Breast epithelium (tissue), 4 donors: ENCODE data around the gene GABRP. TPM values are rescaled to one million over a fixed set of nuclear protein-coding genes. Genes with fewer than 3 reads are reported as not detected.
"Not testable (repeated sequence)": the region's sequence is repeated elsewhere in the genome, so short reads cannot be mapped to it uniquely, and the experiment has no call there.

ENCODE experiments used
- DNase-seq, 2 donors: peaks; one replicate each; pipeline ENCODE4 v3.0.0-alpha.2; 2019; ENCODE audit warnings: low spot score in 2 of 2
- H3K27ac ChIP-seq, 2 donors: fragments of 200-600 bp; sonication (generic) in 1 of 2; one replicate each; pipeline ENCODE4 v1.5.1; 2016 to 2019; ENCODE audit warnings: mild to moderate bottlenecking in 1 of 2
- H3K27me3 ChIP-seq, 2 donors: fragments of 200-600 bp; sonication (generic) in 1 of 2; one replicate each; pipeline versions ENCODE4 v1.5.1 to v1.6.0; 2017 to 2019; ENCODE audit warnings: control low read depth in 1 of 2, mild to moderate bottlenecking in 1 of 2
- H3K36me3 ChIP-seq: fragments of 200-600 bp; one replicate; pipeline ENCODE4 v1.5.1; 2019
- H3K4me1 ChIP-seq, 2 donors: fragments of 200-600 bp; sonication (generic); one replicate each; pipeline ENCODE4 v1.5.1; 2016 to 2019; ENCODE audit warnings: control low read depth in 1 of 2
- H3K4me3 ChIP-seq, 3 donors: fragments of 200-600 bp; sonication (generic); 1 replicate in 2 of 3; 2 replicates in 1 of 3; pipeline ENCODE4 v1.5.1; 2016 to 2019; ENCODE audit warnings: mild to moderate bottlenecking in 3 of 3, moderate library complexity in 2 of 3
- H3K9me3 ChIP-seq, 2 donors: fragments of 200-600 bp; sonication (generic) in 1 of 2; one replicate each; pipeline ENCODE4 v1.5.1; 2016 to 2019; ENCODE audit warnings: control low read depth in 1 of 2
- POLR2A ChIP-seq: fragments of 450-650 bp; IDR thresholded peaks from one replicate; pipeline ENCODE4 v1.6.1; 2016; ENCODE audit warnings: antibody characterized with exemption, mild to moderate bottlenecking, moderate library complexity
- POLR2AphosphoS5 ChIP-seq, 3 donors: sonication (generic); formaldehyde crosslinking; IDR thresholded peaks; one replicate each; pipeline ENCODE4 v1.6.1; 2017; ENCODE audit warnings: antibody characterized with exemption in 3 of 3
- intact Hi-C: fragments of 100-400 bp; cut with DNase I; formaldehyde crosslinking; loops from one replicate; pipeline ENCODE4 v1.15.1; 2023; ENCODE audit warnings: low total_unique reads
- total RNA-seq, 3 donors: library from RNA; depleted of rRNA; stranded (reverse); fragments of >200 nt; gene quantifications; one replicate each; pipeline ENCODE4 v1.1.0, GENCODE V29; 2016
- TF ChIP-seq, protein P1 (sequence below), 3 donors: fragments of 450-650 bp; IDR thresholded peaks; one replicate each; pipeline ENCODE4 v1.5.1; 2016 to 2017; ENCODE audit warnings: antibody characterized with exemption in 3 of 3, mild to moderate bottlenecking in 3 of 3, moderate library complexity in 3 of 3

GABRP gene
- total RNA-seq, 3 donors from 2014 or later = 0.32 to 241 (median 52.4) TPM

DNA sequence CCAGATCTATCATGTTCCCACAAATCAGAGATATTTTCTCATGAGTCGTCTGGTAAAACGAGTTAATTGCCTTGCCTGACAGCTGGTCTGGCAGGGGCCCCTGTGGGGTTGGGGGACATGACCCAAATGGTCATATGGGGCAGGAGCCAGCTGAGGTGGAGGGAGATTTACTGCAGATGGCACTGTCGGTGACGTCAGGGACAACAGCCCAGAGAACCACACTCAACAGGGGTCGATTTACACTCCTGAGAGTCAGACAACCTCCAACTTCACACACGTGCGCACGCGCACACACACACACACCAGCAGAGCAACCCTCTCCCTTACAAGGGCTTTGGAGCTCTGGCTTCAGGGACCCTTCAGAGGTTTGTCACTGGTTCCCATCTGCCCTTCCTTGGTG lies 23.4 kb upstream of the GABRP start:
- DNase-seq = no peak
- TF ChIP-seq POLR2AphosphoS5 (IDR thresholded peaks at IDR 0.05) (no peak), POLR2A (no peak)
- TF ChIP-seq, protein P1, sequence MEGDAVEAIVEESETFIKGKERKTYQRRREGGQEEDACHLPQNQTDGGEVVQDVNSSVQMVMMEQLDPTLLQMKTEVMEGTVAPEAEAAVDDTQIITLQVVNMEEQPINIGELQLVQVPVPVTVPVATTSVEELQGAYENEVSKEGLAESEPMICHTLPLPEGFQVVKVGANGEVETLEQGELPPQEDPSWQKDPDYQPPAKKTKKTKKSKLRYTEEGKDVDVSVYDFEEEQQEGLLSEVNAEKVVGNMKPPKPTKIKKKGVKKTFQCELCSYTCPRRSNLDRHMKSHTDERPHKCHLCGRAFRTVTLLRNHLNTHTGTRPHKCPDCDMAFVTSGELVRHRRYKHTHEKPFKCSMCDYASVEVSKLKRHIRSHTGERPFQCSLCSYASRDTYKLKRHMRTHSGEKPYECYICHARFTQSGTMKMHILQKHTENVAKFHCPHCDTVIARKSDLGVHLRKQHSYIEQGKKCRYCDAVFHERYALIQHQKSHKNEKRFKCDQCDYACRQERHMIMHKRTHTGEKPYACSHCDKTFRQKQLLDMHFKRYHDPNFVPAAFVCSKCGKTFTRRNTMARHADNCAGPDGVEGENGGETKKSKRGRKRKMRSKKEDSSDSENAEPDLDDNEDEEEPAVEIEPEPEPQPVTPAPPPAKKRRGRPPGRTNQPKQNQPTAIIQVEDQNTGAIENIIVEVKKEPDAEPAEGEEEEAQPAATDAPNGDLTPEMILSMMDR (IDR thresholded peaks at IDR 0.05) = no peak
- intact Hi-C loops = no loop called here
- Histone ChIP-seq H3K27me3 (no peaks in the 10 kb centered on the region), H3K4me1 (peaks cover 0 to 5% of the 10 kb centered on the region in 2 donors), H3K36me3 (no peaks in the 10 kb centered on the region), H3K9me3 (no peaks in the 10 kb centered on the region), H3K27ac (no peak overlapping the region), H3K4me3 (no peak overlapping the region)

DNA sequence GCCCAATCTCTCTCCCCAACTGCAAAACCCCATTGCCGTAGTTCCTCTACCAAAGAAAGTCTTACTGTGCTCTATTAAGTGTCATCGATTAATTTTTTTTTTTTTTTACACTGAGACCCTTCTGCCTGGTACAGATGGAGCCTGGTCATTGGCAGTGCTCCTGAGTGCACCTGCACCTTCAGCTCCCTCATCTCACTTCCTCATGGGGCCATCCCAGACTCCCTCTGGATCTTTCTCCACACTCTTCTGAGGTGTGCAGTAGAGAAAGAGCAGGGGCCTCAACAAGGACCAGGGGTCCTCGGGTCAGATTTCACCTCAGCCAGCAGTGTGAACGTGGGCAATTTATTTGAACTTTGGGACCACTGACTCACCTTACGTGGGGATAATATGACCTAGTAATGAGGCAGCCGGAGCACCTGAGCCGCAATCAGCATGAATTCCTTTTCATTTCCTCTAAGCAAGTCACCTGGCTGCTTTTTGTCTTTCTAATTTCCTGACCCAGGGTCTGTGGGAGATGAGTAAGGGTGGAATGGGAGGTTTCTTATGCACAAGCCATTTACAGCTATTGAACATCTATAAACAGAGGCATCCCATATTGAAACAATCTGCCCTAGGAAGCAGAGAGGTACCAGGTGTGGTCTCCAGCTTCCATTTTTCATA lies 22.3 kb upstream of the GABRP start:
- TF ChIP-seq, protein P1 (IDR thresholded peaks at IDR 0.05) = no peak
- TF ChIP-seq POLR2AphosphoS5 (IDR thresholded peaks at IDR 0.05) (no peak), POLR2A (no peak)

DNA sequence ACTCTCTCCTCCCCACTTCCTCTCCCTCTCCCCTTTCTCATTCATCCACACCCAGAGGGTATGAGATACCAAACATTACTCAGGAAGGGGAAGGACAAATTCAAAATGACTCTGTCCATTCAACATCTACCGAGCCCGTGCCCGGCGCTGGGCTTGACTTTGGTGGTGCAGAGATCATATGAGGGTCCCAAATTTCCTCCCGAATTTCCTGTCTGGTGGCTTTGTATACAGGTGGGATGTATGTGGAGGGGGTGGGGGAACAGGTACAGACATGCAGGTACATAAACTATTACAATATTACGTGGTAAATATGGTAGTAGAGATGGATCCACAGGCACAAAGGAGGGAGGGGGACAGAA lies 21.8 kb upstream of the GABRP start:
- H3K4me3 ChIP-seq = no peak overlapping the region
- H3K27me3 ChIP-seq = no peaks in the 10 kb centered on the region
- H3K9me3 ChIP-seq = no peaks in the 10 kb centered on the region
- H3K36me3 ChIP-seq = no peaks in the 10 kb centered on the region
- TF ChIP-seq, protein P1 (IDR thresholded peaks at IDR 0.05) = no peak
- TF ChIP-seq POLR2AphosphoS5 (IDR thresholded peaks at IDR 0.05) = no peak
- no peak for TF ChIP-seq POLR2A
- peaks cover 0 to 5% of the 10 kb centered on the region in 2 donors for H3K4me1 ChIP-seq
- intact Hi-C loops = no loop called here
- DNase-seq = no peak
- H3K27ac ChIP-seq = no peak overlapping the region

More for the DNA sequence above, 22.3 kb upstream of the GABRP start:
- intact Hi-C loops = no loop called here
- no peaks in the 10 kb centered on the region for H3K27me3 ChIP-seq
- no peaks in the 10 kb centered on the region for H3K36me3 ChIP-seq
- no peak overlapping the region for H3K27ac ChIP-seq
- no peak overlapping the region for H3K4me3 ChIP-seq
- peaks cover 0 to 5% of the 10 kb centered on the region in 2 donors for H3K4me1 ChIP-seq
- no peaks in the 10 kb centered on the region for H3K9me3 ChIP-seq
- DNase-seq = no peak

DNA sequence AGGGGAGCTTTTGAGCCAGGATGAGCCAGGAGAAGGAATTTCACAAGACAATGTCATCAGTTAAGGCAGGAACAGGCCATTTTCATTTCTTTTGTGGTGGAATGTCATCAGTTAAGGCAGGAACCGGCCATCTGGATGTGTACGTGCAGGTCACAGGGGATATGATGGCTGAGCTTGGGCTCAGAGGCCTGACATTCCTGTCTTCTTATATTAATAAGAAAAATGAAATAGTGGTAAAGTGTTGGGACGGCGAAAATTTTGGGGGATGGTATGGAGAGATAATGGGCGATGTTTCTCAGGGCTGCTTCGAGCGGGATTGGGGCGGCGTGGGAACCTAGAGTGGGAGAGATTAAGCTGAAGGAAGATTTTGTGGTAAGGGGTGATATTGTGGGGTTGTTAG lies 21.2 kb upstream of the GABRP start:
- H3K27ac ChIP-seq, H3K9me3 ChIP-seq, DNase-seq, H3K4me1 ChIP-seq, H3K27me3 ChIP-seq, intact Hi-C loops, H3K4me3 ChIP-seq, H3K36me3 ChIP-seq: not testable (repeated sequence)

DNA sequence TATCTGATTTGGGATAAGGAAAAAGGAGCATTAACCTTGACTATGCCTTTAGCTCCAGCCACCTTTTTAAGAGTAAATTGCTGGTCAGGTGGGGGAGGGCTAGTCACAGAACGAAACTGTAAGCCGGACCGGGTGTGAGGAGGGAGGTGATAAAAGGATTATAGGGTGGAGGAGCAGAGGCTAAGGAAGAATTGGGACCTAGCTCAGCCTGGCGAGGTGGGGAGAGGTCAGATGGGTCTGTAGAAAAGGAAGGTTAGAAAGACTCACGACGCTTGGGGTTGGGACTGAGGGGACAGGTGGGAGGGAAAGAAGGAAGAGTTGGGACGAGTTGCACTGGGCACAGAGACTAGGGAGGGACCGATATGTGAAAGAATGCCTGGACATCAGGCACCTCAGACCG lies 17.7 kb upstream of the GABRP start:
- intact Hi-C loops, H3K4me1 ChIP-seq, H3K27ac ChIP-seq, DNase-seq, H3K9me3 ChIP-seq, H3K27me3 ChIP-seq, H3K36me3 ChIP-seq, H3K4me3 ChIP-seq: not testable (repeated sequence)

DNA sequence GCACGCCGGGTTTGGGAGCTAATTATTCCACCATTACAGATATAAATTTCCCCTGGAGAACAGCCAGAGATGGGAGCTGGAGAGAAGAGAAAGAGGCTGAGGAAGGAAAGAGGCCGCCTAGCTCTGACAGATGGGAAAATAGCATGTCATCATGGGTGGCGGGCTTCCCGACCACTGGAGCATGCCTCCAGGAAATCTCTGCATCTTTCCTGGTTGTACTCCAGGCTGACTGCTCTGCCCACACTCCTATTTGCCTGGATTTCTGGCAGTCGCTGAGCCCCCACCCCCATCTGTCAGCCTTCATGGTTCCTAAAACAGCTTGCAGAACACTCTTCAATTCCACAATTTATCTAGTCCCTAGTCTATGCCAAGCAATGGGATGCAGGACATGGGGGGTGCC lies 14.3 kb upstream of the GABRP start:
- TF ChIP-seq, protein P1 (IDR thresholded peaks at IDR 0.05) = no peak
- TF ChIP-seq POLR2AphosphoS5 (IDR thresholded peaks at IDR 0.05) (no peak), POLR2A (no peak)
- Histone ChIP-seq H3K27me3 (no peaks in the 10 kb centered on the region), H3K4me1 (no peaks in the 10 kb centered on the region), H3K27ac (no peak overlapping the region), H3K36me3 (no peaks in the 10 kb centered on the region), H3K4me3 (no peak overlapping the region), H3K9me3 (no peaks in the 10 kb centered on the region)
- intact Hi-C loops = no loop called here
- no peak for DNase-seq
